NCI-H748 (cell line): Measurements from ENCODE around the gene RPP25L.

Experiments used
- DNase-seq: peaks from one replicate; lab custom pipeline; 2025; ENCODE audit not compliant: unreplicated experiment; lab: John Stamatoyannopoulos, UW

RPP25L gene

GRCh38 chr9:34638138-34638445, 26.2 kb upstream of the RPP25L start:
- no peak for DNase-seq

GRCh38 chr9:34637356-34638137, 25.6 kb upstream of the RPP25L start, which contains the start of gene SIGMAR1:
TSS of gene SIGMAR1 (minus strand) at chr9:34637787. CDS start at chr9:34637697, 90 bp downstream.
- DNase-seq: peak; percentile 94

DNA sequence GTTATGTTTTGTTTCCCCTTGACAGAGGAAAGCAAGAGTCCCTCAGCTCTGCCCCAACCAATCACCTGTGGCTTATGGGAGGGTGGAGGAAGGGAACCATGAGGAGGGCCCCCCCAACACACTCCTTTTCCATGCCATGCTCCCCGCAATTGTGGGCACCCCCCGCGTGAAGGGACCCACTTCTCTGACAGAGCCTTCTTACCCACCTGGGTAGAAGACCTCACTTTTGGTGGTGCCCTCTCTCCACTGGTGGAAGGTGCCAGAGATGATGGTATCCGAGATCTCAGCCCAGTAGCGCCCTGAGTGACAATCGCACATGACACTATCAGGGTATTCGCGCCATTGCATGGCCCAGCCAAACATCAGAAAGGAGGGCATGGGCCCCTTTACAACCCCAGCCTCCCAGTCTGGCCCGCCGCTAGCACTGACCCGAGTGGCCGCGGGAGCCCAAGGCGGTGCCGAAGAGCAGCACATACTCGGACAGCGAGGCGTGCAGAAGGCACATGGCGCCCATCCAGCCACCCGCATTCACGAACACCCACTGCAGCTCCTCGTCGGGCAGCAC, 25.0 kb upstream of the RPP25L start:
- DNase-seq: peak; percentile 47

GRCh38 chr9:34635556-34635955, 23.7 kb upstream of the RPP25L start:
- no peak for DNase-seq

DNA sequence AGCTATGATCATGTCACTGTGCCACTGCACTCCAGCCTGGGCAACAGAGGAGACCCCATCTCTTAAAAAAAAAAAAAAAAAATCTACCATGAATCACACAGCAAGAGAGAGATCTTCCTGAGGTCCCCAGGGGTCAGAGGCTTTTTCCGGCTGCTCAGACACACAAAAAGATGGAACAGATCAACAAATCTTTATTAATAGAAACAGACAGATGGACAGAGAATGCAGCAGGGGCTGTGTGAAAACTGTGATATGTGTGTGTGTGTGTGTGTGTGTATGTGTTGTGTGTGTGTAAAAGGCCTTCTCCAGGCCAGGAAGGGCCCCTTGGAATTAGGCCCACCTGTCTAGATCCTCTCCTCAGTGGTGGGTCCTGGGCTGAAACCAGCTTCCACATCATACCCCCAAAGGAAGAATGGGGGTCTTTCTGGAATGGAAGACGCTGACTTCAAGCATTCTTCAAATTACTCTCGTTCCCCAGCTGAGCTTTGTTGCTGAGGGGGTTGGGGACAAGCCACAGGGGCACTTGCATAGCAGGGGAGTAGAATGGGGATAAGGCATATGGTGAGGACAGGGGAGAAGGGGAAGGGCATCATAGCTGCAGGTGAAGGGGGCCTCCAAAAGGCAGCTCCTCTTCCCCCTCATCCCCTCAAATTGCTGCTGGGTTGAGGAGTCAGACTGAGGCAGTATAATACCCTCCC, 22.8 kb upstream of the RPP25L start:
- no peak for DNase-seq

GRCh38 chr9:34633851-34634550, 22.1 kb upstream of the RPP25L start:
- peak; percentile 65 for DNase-seq

GRCh38 chr9:34633166-34633565, 21.3 kb upstream of the RPP25L start:
- DNase-seq: no peak

GRCh38 chr9:34630402-34631154, 18.7 kb upstream of the RPP25L start:
- DNase-seq: no peak

DNA sequence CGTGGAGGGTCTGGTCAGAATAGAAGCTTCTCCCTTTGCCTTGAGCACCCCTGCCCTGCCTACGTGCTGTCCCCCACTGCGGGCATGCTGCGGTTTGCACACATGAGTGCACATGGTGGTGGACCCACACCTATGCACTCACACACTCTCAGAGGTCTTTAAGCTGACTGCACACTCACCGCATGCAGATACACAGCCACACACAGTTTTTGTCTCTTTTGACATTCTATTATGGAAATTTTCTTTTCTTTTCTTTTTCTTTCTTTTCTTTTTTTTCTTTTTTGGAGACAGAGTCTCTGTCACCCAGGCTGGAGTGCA, 17.6 kb upstream of the RPP25L start:
- DNase-seq: no peak

- DNase-seq: peak; percentile 68
Observed at GRCh38 chr9:34628656-34629490, 17.0 kb upstream of the RPP25L start, which contains the start of gene ARID3C. TSS of gene ARID3C (minus strand) at chr9:34629066. CDS start at chr9:34628014, 1,052 bp downstream.

- no peak for DNase-seq
Observed at GRCh38 chr9:34627716-34628655, 16.1 kb upstream of the RPP25L start.

- no peak for DNase-seq
Observed at GRCh38 chr9:34625186-34625486, 13.2 kb upstream of the RPP25L start.

GRCh38 chr9:34624475-34625185, 12.7 kb upstream of the RPP25L start:
- no peak for DNase-seq

DNA sequence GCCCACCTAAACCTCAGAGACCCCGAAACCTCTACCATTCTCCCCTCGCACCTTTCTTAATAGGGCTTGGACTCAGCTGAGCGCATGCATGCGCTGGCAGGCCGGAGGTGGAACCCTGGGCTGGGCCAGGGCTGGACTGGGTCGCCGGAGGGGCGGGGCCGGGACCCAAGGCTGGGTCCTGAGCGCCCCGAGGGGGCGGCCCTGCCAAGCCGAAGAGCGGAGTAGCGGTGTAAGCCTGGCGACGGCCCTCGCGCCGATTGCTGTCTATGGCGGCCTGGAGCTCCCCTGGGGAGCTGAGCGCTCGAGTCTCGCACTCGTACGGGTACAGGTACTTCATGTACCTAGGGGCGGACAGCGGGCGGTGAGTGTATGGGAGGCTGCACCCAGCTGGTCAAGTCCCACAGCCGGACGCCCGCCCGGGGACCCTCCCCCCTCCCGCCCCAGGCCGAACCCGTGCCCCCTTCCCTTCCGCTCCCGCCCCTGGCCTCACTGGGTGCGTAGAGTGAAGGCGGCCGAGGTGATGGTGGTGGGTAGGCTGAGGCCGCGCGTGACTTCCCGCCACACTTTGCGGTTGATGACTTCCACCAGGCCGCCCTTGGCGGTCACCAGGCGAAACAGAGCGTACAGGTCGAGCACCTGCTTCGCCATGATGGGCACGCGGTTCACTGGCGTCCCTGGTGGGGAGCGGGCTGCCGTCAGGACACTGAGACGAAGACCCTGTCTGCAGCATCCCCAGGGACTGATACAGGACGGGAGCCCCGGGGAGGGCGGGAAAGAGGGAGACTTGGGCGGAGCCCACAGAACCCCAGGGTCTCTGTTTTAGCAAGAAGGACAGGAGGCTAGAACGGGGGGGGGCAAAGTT, 11.7 kb upstream of the RPP25L start:
- no peak for DNase-seq

GRCh38 chr9:34620061-34620994, 8.4 kb upstream of the RPP25L start, which contains the start of gene DCTN3:
TSS of gene DCTN3 (minus strand) at chr9:34620495. CDS start at chr9:34620464, 31 bp downstream.
- peak; percentile 97 for DNase-seq

DNA sequence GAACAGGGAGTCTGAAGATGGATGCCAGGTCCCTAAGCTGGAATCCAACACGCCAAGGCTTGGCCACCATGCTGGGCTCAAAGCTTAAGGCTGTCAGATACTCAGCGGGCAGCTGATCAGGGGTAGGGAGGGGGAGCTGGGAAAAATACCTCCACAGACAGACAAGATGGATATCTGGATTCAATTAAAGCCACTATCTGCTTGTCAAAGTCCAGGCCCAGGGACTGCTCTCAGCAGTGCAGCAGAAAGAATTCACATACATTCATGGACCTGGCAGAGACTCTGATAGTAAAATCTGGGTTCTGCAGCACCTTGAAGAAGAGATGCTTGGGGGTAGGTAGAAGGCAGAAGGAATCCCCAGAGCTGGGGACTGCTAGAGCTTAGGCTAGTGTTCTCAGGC, 3.2 kb upstream of the RPP25L start:
- DNase-seq: no peak
